DND-41 (cell line): Measurements from ENCODE around the gene LYZL1.

ENCODE experiments used
- CTCF ChIP-seq: IDR thresholded peaks from 2 replicates; pipeline ENCODE4 v1.5.1; 2012; ENCODE audit warnings: borderline replicate concordance, low read length, moderate library complexity, mild to moderate bottlenecking; ENCODE audit not compliant: poor library complexity, severe bottlenecking; ENCODE audit errors: extremely low read depth
- EZH2 ChIP-seq: IDR thresholded peaks from 3 replicates; pipeline ENCODE4 v1.6.1; 2012; ENCODE audit warnings: borderline replicate concordance, low read depth, mild to moderate bottlenecking, moderate library complexity, low read length, inconsistent platforms; ENCODE audit not compliant: severe bottlenecking

DNA sequence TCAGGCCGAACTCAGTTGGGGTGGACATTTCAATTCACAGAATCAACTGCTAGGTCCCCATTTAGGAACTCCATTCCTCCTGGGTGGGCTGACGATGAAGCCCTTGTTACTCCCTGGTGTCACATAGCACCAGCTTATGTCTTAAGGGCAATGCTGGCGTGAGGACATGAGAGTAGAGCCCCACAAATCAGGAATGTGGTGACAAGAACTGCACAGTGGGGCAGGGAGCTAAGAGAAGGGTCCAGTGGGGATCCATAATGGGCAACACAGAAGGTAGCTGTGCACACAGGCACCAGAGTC, 57.0 kb downstream of the LYZL1 start:
- no peak for TF ChIP-seq CTCF
- TF ChIP-seq EZH2, result no peak
